ENCODE measurements around the gene STPG1. TPM values are rescaled to one million over a fixed set of nuclear protein-coding genes. Genes with fewer than 3 reads are reported as not detected.

Gene STPG1
- total and polyA plus RNA-seq, 2 donors (not counting 3 experiments of a cell fraction or from before 2014, with no cell fraction given): 6.3 to 10.2 TPM

GRCh38 chr1:24400065-24400464 lies 13.5 kb downstream of the STPG1 start:
- H3K79me2 ChIP-seq (ENCODE audit: control insufficient read depth, insufficient read depth, low read length): no peaks in the 10 kb centered on the region
- no peak overlapping the region for H3K27ac ChIP-seq (ENCODE audit: insufficient read depth, low read depth, low read length)
- TF ChIP-seq MYC (IDR thresholded peaks at IDR 0.05; ENCODE audit: low read depth, low read length) (no peak), GATA2 (IDR thresholded peaks at IDR 0.05; ENCODE audit: insufficient read depth, insufficient read length, low read depth, low read length) (peak; percentile 19), POLR2A (IDR thresholded peaks at IDR 0.05; ENCODE audit: low read depth, low read length) (no peak)
- no peaks in the 10 kb centered on the region for H3K9me1 ChIP-seq (replicated peaks; ENCODE audit: control insufficient read depth, extremely low read depth, insufficient read depth, low read length)
- DNase-seq (ENCODE audit: low read depth, low spot score) (no peak), FAIRE-seq (no peak)
- no peaks in the 10 kb centered on the region for H3K9me3 ChIP-seq (replicated peaks; ENCODE audit: control insufficient read depth, insufficient read depth, low read length)
- POLR2A ChIA-PET: no interaction called here
- H2AFZ ChIP-seq (ENCODE audit: low read depth, low read length): no peak overlapping the region
- no TSS peak for BruUV-seq (replicated peaks)
- dilution Hi-C loops (cut with MboI; ENCODE audit: extremely low pct_ligation_motif_present, low sequenced_read_pairs): no loop called here
- H3K4me1 ChIP-seq (ENCODE audit: control insufficient read depth, extremely low read depth, insufficient read depth, low read length): no peaks in the 10 kb centered on the region
- H3K36me3 ChIP-seq (ENCODE audit: control insufficient read depth in 2 of 2, extremely low read depth in 1 of 2, insufficient read depth in 2 of 2, low read length in 2 of 2): no peaks in the 10 kb centered on the region
- H3K4me2 ChIP-seq (ENCODE audit: insufficient read depth, low read length): no peak overlapping the region
- H3K9ac ChIP-seq (replicated peaks; ENCODE audit: extremely low read depth, insufficient read depth, low read length): no peak overlapping the region
- intact Hi-C loops (cut with micrococcal nuclease): no loop called here
- H4K20me1 ChIP-seq (replicated peaks; ENCODE audit: control insufficient read depth, extremely low read depth, insufficient read depth, low read length): no peaks in the 10 kb centered on the region
- H3K4me3 ChIP-seq (replicated peaks in 1 of 3; ENCODE audit: insufficient read depth in 1 of 3, low read depth in 1 of 3, low read length in 3 of 3): no peak overlapping the region
- CTCF ChIA-PET: interaction anchor here (1.0 to 2.7 kb wide), 4 partner anchors 8 to 201 kb away, joined by 4 to 15 read pairs (median 7); no protein-coding TSS in a partner anchor
- no peaks in the 10 kb centered on the region for H3K27me3 ChIP-seq (ENCODE audit: control insufficient read depth in 2 of 2, insufficient read depth in 2 of 2, low read length in 2 of 2)

GRCh38 chr1:24393892-24394291 lies 19.7 kb downstream of the STPG1 start:
- DNase-seq (ENCODE audit: low read depth, low spot score) (peak; percentile 59), FAIRE-seq (peak; percentile 42)
- no peak overlapping the region for H3K9ac ChIP-seq (replicated peaks; ENCODE audit: extremely low read depth, insufficient read depth, low read length)
- no peaks in the 10 kb centered on the region for H3K9me1 ChIP-seq (replicated peaks; ENCODE audit: control insufficient read depth, extremely low read depth, insufficient read depth, low read length)
- dilution Hi-C loops (cut with MboI; ENCODE audit: extremely low pct_ligation_motif_present, low sequenced_read_pairs): no loop called here
- intact Hi-C loops (cut with micrococcal nuclease): loop anchor here (5.0 kb wide), 1 partner anchor 437 kb away; the partner anchor contains the start of gene PNRC2
- POLR2A ChIA-PET: interaction anchor here (0.9 kb wide), 1 partner anchor 190 kb away, joined by 4 read pairs; no protein-coding TSS in a partner anchor
- peaks cover 40% of the 10 kb centered on the region for H3K4me1 ChIP-seq (ENCODE audit: control insufficient read depth, extremely low read depth, insufficient read depth, low read length)
- CTCF ChIA-PET: interaction anchor here (1.0 to 6.7 kb wide), 20 partner anchors 9 to 441 kb away, joined by 3 to 736 read pairs (median 5); partner anchors contain the start of genes NIPAL3 and STPG1
- H3K9me3 ChIP-seq (replicated peaks; ENCODE audit: control insufficient read depth, insufficient read depth, low read length): no peaks in the 10 kb centered on the region
- TF ChIP-seq FOS (IDR thresholded peaks at IDR 0.05; ENCODE audit: borderline replicate concordance, insufficient read depth, low read length): peak; percentile 39
- no peak for TF ChIP-seq EZH2 (IDR thresholded peaks at IDR 0.05; ENCODE audit: borderline replicate concordance, low read depth, low read length, severe bottlenecking)
- TF ChIP-seq JUN (IDR thresholded peaks at IDR 0.05; ENCODE audit: borderline replicate concordance, insufficient read depth, insufficient read length, low read depth): no peak
- no peaks in the 10 kb centered on the region for H3K27me3 ChIP-seq (ENCODE audit: control insufficient read depth in 2 of 2, insufficient read depth in 2 of 2, low read length in 2 of 2)
- no peaks in the 10 kb centered on the region for H4K20me1 ChIP-seq (replicated peaks; ENCODE audit: control insufficient read depth, extremely low read depth, insufficient read depth, low read length)
- H3K79me2 ChIP-seq (ENCODE audit: control insufficient read depth, insufficient read depth, low read length): no peaks in the 10 kb centered on the region
- peak overlapping the region; percentile 81 for H2AFZ ChIP-seq (ENCODE audit: low read depth, low read length)
- no peak overlapping the region for H3K4me3 ChIP-seq (replicated peaks in 1 of 3; ENCODE audit: insufficient read depth in 1 of 3, low read depth in 1 of 3, low read length in 3 of 3)
- H3K4me2 ChIP-seq (ENCODE audit: insufficient read depth, low read length): peak overlapping the region; percentile 44
- BruUV-seq (replicated peaks): no TSS peak
- no peaks in the 10 kb centered on the region for H3K36me3 ChIP-seq (ENCODE audit: control insufficient read depth in 2 of 2, extremely low read depth in 1 of 2, insufficient read depth in 2 of 2, low read length in 2 of 2)
- peak overlapping the region; percentile 25 for H3K27ac ChIP-seq (ENCODE audit: insufficient read depth, low read depth, low read length)

Measured in endothelial cell of umbilical vein (primary cell).